ENCODE data around the gene PHYH. TPM values are rescaled to one million over a fixed set of nuclear protein-coding genes. Genes with fewer than 3 reads are reported as not detected.

Gene PHYH
- total and polyA plus RNA-seq, 2 of the 4 experiments (the other 2 are of a cell fraction): 10.9 to 13.4 TPM

- no peak overlapping the region for H4K5ac ChIP-seq (ENCODE audit: low read depth, low read length)
- ATAC-seq (ENCODE audit: low read depth) (no peak), DNase-seq (no peak)
- H3K18ac ChIP-seq (ENCODE audit: low read depth, low read length): no peak overlapping the region
- no peak overlapping the region for H4K8ac ChIP-seq (ENCODE audit: low read depth in 2 of 2, low read length in 2 of 2)
- ChIA-PET CTCF (no interaction called here), POLR2A (ENCODE audit: unreplicated experiment) (no interaction called here)
- no TSS peak for BruUV-seq (replicated peaks)
- H3K9me3 ChIP-seq (ENCODE audit: control insufficient read depth, insufficient read depth, low read length): no peaks in the 10 kb centered on the region
- H3K27ac ChIP-seq (ENCODE audit: insufficient read depth, low read length): no peak overlapping the region
- dilution Hi-C loops (cut with HindIII; ENCODE audit: low sequenced_read_pairs, unreplicated experiment): no loop called here
- no peak overlapping the region for H2BK15ac ChIP-seq (ENCODE audit: low read depth, low read length)
- peaks cover 24% of the 10 kb centered on the region for H3K36me3 ChIP-seq (ENCODE audit: control insufficient read depth, insufficient read depth, low read length)
- H3K4ac ChIP-seq (ENCODE audit: low read depth, low read length): no peak overlapping the region
- WGBS, 2 experiments (ENCODE audit: extremely low coverage in 2 of 2, insufficient read length in 1 of 2): no CpG with 5 or more reads among the region's 7 CpGs
- no peak overlapping the region for H3K23ac ChIP-seq (ENCODE audit: low read depth, low read length)
- H4K20me1 ChIP-seq (ENCODE audit: insufficient read depth, low read length): no peaks in the 10 kb centered on the region
- intact Hi-C loops (cut with micrococcal nuclease): no loop called here
- no peaks in the 10 kb centered on the region for H3K27me3 ChIP-seq (ENCODE audit: control insufficient read depth, insufficient read depth, low read length)
- H3K4me1 ChIP-seq (ENCODE audit: control insufficient read depth, insufficient read depth, low read length): no peaks in the 10 kb centered on the region
- H3K14ac ChIP-seq (replicated peaks; ENCODE audit: low read depth, low read length): no peak overlapping the region
- H4K91ac ChIP-seq (ENCODE audit: insufficient read depth, low read depth, low read length): no peak overlapping the region
- no peak overlapping the region for H3K56ac ChIP-seq (ENCODE audit: extremely low read depth, insufficient read depth, low read length)
- TF ChIP-seq FOS (IDR thresholded peaks at IDR 0.05; ENCODE audit: low read depth, low read length): no peak
- TF ChIP-seq MAFK (IDR thresholded peaks at IDR 0.05; ENCODE audit: low read depth, low read length): no peak
- no peak for TF ChIP-seq CHD1 (IDR thresholded peaks at IDR 0.05; ENCODE audit: low read depth, low read length)
- no peak for TF ChIP-seq NFE2L2 (IDR thresholded peaks at IDR 0.05; ENCODE audit: low read depth, low read length)
- no peak for TF ChIP-seq CEBPB (IDR thresholded peaks at IDR 0.05; ENCODE audit: low read depth, low read length)
- no peak for TF ChIP-seq RCOR1 (IDR thresholded peaks at IDR 0.05; ENCODE audit: insufficient replicate concordance, low read length)
- TF ChIP-seq ELK1 (IDR thresholded peaks at IDR 0.05; ENCODE audit: borderline replicate concordance, low read depth, low read length): no peak
- TF ChIP-seq RFX5 (IDR thresholded peaks at IDR 0.05; ENCODE audit: low read depth, low read length): no peak
- TF ChIP-seq BHLHE40 (IDR thresholded peaks at IDR 0.05; ENCODE audit: low read depth, low read length): no peak
- no peak for TF ChIP-seq RAD21 (IDR thresholded peaks at IDR 0.05; ENCODE audit: low read length)
- TF ChIP-seq POLR2A (IDR thresholded peaks at IDR 0.05; ENCODE audit: low read depth, low read length): no peak
- no peak for TF ChIP-seq SMC3 (IDR thresholded peaks at IDR 0.05; ENCODE audit: low read depth, low read length)
- TF ChIP-seq CTCF (conservative IDR thresholded peaks at IDR 0.05; ENCODE audit: low read depth, low read length): no peak
- TF ChIP-seq USF2 (IDR thresholded peaks at IDR 0.05; ENCODE audit: low read depth, low read length): no peak
- H3K79me1 ChIP-seq (ENCODE audit: low read depth in 1 of 2, low read length in 2 of 2): no peaks in the 10 kb centered on the region
- H2BK120ac ChIP-seq (ENCODE audit: low read depth, low read length): no peak overlapping the region
- H3K9ac ChIP-seq (ENCODE audit: low read depth, low read length): no peak overlapping the region
- in situ Hi-C loops (cut with MboI; ENCODE audit: low sequenced_read_pairs): no loop called here
- H2BK20ac ChIP-seq (ENCODE audit: low read depth, low read length): no peak overlapping the region
- H3K4me3 ChIP-seq (ENCODE audit: insufficient read depth, low read depth, low read length): no peak overlapping the region
- no peak overlapping the region for H2AK9ac ChIP-seq (replicated peaks; ENCODE audit: low read depth, low read length, poor library complexity)
- no peaks in the 10 kb centered on the region for H3K9me1 ChIP-seq (ENCODE audit: insufficient read depth, low read length)
- no peak overlapping the region for H2AFZ ChIP-seq (replicated peaks; ENCODE audit: low read length, poor library complexity)
- H2AK5ac ChIP-seq (ENCODE audit: low read depth, low read length): no peak overlapping the region
- H2BK5ac ChIP-seq (ENCODE audit: low read depth, low read length, poor library complexity, severe bottlenecking): no peak overlapping the region
- H3K4me2 ChIP-seq (ENCODE audit: low read depth, low read length): no peak overlapping the region
Measured at GRCh38 chr10:13319166-13319565, 19.3 kb upstream of the PHYH start.
